ENCODE data around the gene EFCAB11. TPM values are rescaled to one million over a fixed set of nuclear protein-coding genes. Genes with fewer than 3 reads are reported as not detected.
"Not testable (repeated sequence)": the region's sequence is repeated elsewhere in the genome, so short reads cannot be mapped to it uniquely, and the experiment has no call there.

EFCAB11 gene
- total RNA-seq, 1 donor from 2014 or later: 5.0 TPM

- intact Hi-C loops (cut with micrococcal nuclease): no loop called here
These were observed 41.8 kb downstream of the EFCAB11 start for GRCh38 chr14:89912667-89913211.

DNA sequence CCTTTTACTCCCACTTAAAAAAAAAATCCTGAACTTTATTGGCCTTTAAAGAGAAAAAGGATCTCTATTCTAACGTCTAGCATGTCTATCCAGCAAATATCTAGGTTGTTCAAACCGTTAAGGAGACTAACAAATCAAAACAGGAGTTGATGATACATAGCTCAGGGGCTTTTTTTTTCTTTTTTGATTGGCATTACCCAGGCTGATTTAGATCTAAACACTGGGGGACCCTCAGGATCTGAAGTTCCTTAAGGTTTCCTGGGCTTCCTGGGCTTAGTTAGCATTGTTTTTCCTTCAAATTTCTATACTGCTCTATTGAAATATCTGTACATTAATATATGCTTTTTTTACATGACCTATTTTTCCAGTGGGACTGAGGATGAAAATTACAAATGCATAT is 42.3 kb downstream of the EFCAB11 start:
- intact Hi-C loops (cut with micrococcal nuclease): no loop called here

DNA sequence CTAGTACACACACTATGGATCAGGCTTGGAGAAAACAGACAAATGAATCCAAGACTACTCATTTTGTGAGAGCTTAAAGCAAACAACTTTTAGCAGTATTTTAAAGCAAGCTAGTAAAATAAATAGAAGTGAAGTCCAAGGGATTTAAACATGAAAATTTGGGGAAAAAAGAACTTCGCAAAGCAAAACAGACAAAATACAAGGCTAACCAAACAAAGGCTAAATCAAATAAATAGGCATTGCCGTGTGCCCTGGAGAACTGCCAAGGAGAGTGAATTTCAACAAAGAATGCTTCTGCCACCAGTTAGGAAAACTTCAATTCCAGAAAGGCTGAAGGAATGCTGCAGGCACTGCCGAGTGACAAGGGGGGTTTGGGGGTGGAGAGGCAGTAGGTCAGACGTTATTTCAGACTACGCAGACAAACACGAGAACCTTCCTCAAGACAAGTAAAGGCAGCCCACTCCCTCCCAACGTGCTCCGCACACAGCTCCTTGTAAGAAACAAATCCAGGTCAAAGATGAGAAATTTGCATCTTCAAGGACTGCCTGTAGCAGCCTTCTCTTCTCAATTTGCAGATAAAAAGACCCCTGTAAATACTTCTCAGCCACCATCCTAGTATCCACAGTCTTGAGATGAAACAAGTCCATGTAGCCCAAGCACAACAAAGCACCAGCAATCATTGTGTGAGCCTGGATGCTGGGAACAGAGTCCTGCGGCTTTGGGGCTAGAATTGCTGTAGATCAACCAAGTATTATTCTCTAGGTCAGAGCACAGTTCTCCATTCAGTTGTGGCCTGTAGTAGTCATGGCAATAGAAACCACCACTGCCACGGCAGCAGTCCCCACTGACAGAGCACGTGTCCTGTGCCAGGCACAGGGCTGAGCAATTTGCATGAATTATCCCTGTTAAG is 43.3 kb downstream of the EFCAB11 start:
- intact Hi-C loops (cut with micrococcal nuclease): no loop called here

DNA sequence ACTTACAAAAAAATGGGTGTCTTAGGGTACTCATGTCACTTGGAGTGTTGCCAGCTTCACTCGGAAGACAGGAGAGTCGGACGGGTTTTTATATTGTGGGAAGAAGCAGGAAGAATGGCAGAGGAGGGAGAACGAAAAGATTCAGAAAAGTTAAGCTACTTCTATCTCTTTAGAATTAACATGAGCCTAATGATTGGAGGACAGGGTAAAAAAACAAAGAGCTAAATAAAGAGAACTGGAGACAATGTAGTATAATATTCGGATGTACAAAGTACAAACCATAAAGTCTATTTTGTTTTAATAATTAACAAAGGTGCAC is 43.9 kb downstream of the EFCAB11 start:
- intact Hi-C loops (cut with micrococcal nuclease): no loop called here

DNA sequence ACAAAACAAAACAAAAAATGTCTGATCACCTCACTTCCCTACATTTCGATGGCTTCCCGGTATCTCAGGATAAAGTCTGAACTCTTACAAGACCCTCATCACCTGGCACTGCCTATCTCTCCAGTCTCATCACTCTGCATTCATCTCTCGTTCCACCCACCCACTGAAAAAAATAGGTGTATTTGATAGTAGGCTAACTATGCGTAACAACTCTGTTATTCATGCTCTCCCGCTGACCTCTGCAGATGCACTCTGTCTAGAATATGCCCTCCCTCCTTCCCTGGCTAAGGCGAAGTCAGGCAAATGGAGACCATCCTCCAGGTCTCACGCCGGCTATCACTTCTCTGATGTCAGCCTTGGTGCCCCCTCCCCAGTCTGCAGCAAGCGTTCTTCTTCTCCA is 44.9 kb downstream of the EFCAB11 start:
- intact Hi-C loops (cut with micrococcal nuclease): no loop called here

- intact Hi-C loops (cut with micrococcal nuclease): no loop called here
These were observed 45.6 kb downstream of the EFCAB11 start for GRCh38 chr14:89908712-89909450.

GRCh38 chr14:89907655-89908054 is 46.9 kb downstream of the EFCAB11 start:
- intact Hi-C loops (cut with micrococcal nuclease): no loop called here

- intact Hi-C loops (cut with micrococcal nuclease): no loop called here
These were observed 48.5 kb downstream of the EFCAB11 start for GRCh38 chr14:89906000-89906399.

DNA sequence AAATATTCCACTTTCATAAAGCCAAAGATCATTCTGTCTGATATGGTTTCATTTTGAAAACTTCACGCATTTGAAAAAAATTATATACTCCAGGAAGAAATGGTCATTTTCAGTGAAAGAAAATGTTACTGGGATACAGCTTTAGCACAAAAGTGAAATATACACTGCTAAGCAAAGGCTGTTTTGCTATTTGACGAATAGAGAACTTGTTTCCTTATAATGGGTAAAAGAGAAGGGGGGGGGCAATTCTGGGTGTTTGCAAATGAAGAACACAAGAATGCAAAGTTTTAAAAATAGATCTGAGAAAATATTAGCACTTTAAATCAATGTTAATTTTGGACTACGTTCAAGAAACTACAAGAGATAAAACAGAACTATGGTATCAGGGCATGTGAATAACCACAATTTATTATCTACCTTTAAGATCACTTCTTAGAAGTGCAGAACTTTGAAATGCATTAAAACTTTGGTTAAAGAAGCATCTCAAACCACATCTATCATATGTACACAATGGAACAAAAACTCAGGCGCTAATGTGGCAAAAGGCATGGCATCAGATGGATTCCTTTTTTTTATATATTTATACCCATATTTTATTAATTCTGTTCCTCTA is 51.1 kb downstream of the EFCAB11 start:
- intact Hi-C loops (cut with micrococcal nuclease): loop anchor here (5.0 kb wide), 1 partner anchor 486 kb away; the partner anchor contains the start of gene FOXN3

GRCh38 chr14:89902881-89903280 is 51.6 kb downstream of the EFCAB11 start:
- intact Hi-C loops (cut with micrococcal nuclease): loop anchor here (5.0 kb wide), 1 partner anchor 486 kb away; the partner anchor contains the start of gene FOXN3

GRCh38 chr14:89900802-89901201 is 53.7 kb downstream of the EFCAB11 start:
- intact Hi-C loops (cut with micrococcal nuclease): loop anchor here (1.0 to 5.0 kb wide), 4 partner anchors 484 to 874 kb away; partner anchors contain the start of gene FOXN3

DNA sequence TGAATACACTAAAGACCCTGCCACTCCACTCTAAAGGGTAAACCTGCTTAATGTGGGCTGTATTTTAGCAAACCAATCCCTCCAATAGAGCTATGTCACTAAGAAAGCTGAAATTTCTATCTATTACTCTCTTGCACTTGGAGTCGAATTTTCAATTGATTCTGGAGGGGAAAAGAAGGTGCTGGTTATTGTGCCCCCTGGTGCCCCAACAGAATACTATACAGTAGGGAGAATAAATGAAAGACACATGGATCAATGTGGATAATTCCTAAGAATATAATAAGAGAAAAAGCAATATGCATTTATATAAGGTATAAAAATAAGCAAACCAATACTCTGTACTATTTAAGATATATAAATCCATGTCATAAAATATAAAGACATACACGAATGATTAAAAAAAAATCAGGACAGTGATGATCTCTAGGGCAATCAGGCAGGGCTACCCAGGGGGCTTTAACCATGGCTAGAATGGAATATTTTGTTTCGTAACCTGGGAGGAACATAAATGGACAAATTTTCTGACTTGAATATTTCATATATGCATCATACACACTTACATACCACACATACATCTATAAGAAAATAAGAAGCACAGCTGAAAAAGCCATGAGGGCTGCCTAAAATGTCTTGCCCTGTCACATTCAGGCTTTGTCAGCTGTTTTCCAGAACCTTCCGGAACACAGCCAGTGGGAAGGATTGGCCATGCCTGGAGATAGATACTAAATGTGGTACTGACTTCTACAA is 54.4 kb downstream of the EFCAB11 start:
- intact Hi-C loops (cut with micrococcal nuclease): loop anchor here (1.0 to 5.0 kb wide), 4 partner anchors 483 to 873 kb away; partner anchors contain the start of gene FOXN3

DNA sequence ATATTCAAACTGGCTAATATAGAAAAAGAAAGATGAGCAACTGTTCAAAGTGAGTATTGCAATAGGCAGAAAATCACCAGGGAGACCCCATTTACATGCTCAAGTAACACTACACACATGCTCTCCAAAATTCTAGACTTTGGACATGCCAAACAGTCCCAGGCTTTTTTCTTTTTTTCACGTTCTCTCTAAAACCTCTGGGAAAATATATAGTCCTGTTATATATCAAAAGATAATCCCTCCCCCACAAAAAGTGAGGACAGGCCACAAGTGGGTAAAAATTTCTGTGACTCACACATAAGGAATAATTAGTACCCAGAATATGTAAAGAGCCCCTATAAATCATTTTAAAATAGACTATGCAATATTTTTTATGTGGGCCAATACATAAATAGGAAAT is 55.2 kb downstream of the EFCAB11 start:
- intact Hi-C loops (cut with micrococcal nuclease): no loop called here

GRCh38 chr14:89893388-89893787 is 61.1 kb downstream of the EFCAB11 start:
- intact Hi-C loops (cut with micrococcal nuclease): not testable (repeated sequence)

- intact Hi-C loops (cut with micrococcal nuclease): no loop called here
These were observed 61.6 kb downstream of the EFCAB11 start for GRCh38 chr14:89892953-89893352.

DNA sequence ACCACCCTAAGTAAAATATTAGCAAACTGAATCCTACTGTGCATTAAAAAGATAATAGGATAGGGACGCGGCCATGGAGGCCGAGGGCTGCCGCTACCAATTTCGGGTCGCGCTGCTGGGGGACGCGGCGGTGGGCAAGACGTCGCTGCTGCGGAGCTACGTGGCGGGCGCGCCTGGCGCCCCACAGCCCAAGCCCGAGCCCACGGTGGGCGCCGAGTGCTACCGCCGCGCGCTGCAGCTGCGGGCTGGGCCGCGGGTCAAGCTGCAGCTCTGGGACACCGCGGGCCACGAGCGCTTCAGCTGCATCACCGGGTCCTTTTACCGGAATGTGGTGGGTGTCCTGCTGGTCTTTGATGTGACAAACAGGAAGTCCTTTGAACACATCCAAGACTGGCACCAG is 62.8 kb downstream of the EFCAB11 start:
- intact Hi-C loops (cut with micrococcal nuclease): not testable (repeated sequence)

- intact Hi-C loops (cut with micrococcal nuclease): no loop called here
These were observed 63.5 kb downstream of the EFCAB11 start for GRCh38 chr14:89891055-89891454.

DNA sequence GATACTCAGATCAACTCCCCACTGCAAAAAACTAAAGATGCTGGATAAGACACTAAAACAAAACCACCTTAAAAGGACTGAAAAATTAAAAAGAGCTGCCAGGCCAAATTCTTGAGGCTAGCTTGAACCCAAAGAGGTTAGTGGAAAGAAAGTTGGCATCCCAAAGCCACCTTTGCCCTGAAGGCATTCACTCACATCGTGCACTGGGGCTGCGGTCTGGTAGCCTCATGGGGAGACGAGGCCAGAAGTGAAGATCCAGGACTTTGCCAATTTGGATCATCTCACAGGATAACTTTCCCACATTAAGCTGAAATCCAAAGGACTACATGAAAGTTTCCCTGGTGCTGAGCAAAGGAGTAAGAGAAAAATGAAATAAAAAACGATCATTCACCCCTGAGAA is 63.9 kb downstream of the EFCAB11 start:
- intact Hi-C loops (cut with micrococcal nuclease): no loop called here

DNA sequence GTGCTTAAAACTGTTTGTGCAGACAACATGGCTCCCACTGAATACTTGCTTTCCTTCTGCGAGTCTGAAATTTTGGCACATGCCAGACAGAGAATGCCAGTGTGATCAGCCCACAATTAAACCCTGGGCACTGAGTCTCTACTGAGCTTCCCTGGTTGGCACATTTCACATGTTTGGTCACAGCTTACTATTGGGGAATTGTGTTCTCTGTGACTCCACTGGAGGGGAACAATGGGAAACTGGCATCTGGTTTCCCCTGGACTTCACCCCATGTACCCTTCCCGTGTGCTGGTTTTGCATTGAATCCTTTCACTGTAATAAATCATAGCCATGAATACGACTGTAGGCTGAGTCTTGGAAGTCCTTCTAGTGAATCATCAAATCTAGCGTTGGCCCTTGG is 64.9 kb downstream of the EFCAB11 start:
- intact Hi-C loops (cut with micrococcal nuclease): no loop called here

DNA sequence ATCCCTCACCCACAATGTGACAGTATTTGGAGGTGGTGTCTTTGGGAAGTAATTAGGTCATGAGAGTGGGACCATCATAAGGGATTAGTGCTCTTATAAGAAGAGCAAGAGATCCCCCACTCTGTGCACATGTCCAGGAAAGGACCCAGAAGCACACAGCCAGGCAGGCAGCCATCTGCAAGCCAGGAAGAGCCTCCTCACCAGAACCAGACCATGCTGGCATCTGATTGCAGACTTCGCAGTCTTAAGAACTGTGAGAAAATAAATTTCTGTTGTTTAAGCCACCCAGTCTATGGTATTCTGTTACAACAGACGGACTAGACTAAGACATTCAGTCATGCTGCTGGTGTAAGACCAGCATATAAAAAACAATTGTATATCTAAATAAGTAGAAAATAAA is 69.8 kb downstream of the EFCAB11 start:
- intact Hi-C loops (cut with micrococcal nuclease): no loop called here

DNA sequence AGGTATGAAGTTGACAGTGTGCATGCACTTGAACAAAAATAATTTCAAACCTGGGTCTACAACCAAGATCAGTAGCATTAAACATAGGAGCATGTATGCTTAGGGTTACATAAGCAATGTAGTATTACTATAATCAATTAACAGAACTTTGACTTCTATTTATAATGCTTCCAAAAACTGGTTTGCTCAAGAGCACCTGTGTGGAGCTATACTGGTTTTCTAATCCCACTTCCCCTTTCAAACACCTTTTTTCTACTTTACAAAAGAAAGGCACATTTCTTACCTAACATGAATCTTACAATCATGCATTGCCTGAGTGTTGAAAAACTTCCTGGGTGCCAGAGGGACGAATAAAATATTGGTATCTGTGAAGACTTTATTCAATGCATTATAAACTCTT is 72.7 kb downstream of the EFCAB11 start:
- intact Hi-C loops (cut with micrococcal nuclease): no loop called here
